Thyroid gland (tissue), 4 donors: Measurements from ENCODE around the gene GRIN3B. TPM values are rescaled to one million over a fixed set of nuclear protein-coding genes. Genes with fewer than 3 reads are reported as not detected.

Experiments used
- DNase-seq, 2 donors: peaks; one replicate each; pipeline ENCODE4 v3.0.0-alpha.2; 2019
- H3K27ac ChIP-seq, 3 donors: fragments of 200-600 bp; sonication (generic); 1 replicate in 2 of 3; 2 replicates in 1 of 3; pipeline ENCODE4 v1.5.1; 2016 to 2019; ENCODE audit warnings: mild to moderate bottlenecking in 1 of 3, moderate library complexity in 1 of 3
- H3K27me3 ChIP-seq: fragments of 200-600 bp; sonication (generic); one replicate; pipeline ENCODE4 v1.5.1; 2019
- H3K36me3 ChIP-seq, 2 donors: fragments of 200-600 bp; sonication (generic); one replicate each; pipeline ENCODE4 v1.5.1; 2016 to 2019
- H3K4me1 ChIP-seq, 2 donors: fragments of 200-600 bp; sonication (generic); one replicate each; pipeline ENCODE4 v1.5.1; 2017 to 2019
- H3K4me3 ChIP-seq, 3 donors: fragments of 200-600 bp; sonication (generic); replicated peaks in 1 of 3; 1 replicate in 2 of 3; 2 replicates in 1 of 3; pipeline ENCODE4 v1.5.1; 2016; ENCODE audit warnings: mild to moderate bottlenecking in 1 of 3
- H3K9me3 ChIP-seq: fragments of 200-600 bp; sonication (generic); one replicate; pipeline ENCODE4 v1.5.1; 2017
- POLR2A ChIP-seq, 2 donors: fragments of 450-650 bp; IDR thresholded peaks; one replicate each; pipeline ENCODE4 v1.6.1; 2017; ENCODE audit warnings: antibody characterized with exemption in 2 of 2, mild to moderate bottlenecking in 2 of 2, moderate library complexity in 1 of 2
- WGBS, 2 donors: methylation state at CpG; one replicate each; pipeline ENCODE4 v1.1.5; 2017; 5-methylcytosine and 5-hydroxymethylcytosine counted together
- intact Hi-C: fragments of 100-400 bp; cut with DNase I; formaldehyde crosslinking; loops from one replicate; pipeline ENCODE4 v1.15.1; 2023
- small RNA-seq: library from RNA; depleted of rRNA; stranded (forward); fragments of <200 nt; gene quantifications from one replicate; pipeline ENCODE3, GENCODE V24; 2016
- total RNA-seq, 4 donors: library from RNA; depleted of rRNA; stranded (reverse); fragments of >200 nt; gene quantifications; one replicate each; pipeline ENCODE4 v1.2.3, GENCODE V29; 2016
- TF ChIP-seq, protein P1 (sequence below), 6 experiments: fragments of 200-600 bp in 3 of 6; fragments of 450-650 bp in 3 of 6; sonication (generic) in 3 of 6; IDR thresholded peaks; one replicate each; pipeline ENCODE4 v1.5.1; 2016 to 2019; ENCODE audit warnings: antibody characterized with exemption in 6 of 6, mild to moderate bottlenecking in 2 of 6, inconsistent platforms in 1 of 6, moderate library complexity in 1 of 6

The GRIN3B gene
- total RNA-seq, 4 donors from 2014 or later = 0.22 TPM; not detected in 3

DNA sequence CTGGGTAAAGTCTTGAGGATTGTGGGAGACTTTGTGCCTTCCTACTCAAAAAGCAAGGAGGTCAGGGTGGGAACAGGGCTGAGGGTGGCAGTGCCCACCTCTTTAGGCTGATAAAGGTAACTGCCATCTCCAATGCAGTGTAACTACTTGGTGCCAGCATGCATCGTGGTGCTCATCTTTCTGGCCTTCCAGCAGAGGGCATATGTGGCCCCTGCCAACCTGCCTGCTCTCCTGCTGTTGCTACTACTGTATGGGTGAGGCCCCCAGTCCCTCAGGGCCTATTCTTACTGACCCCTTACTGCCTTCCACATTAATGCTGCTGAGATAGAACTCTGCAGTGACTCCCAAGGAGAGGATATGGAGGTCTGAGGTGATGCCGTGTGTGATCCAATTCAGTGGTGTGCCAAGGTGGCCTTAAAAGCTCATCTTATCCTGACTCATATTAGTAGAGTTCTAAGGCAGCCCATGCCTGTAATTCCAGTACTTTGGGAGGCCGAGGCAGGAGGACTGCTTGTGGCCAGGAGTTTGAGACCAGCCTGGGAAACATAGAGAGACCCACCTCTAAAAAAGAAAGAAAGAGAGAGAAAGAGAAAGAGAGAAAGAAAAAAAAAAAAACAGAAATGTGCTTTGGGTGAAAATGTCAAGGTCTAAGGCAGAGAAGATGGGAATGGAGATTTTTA lies 57.1 kb downstream of the GRIN3B start:
- Histone ChIP-seq H3K4me3 (no peak overlapping the region), H3K4me1 (no peaks in the 10 kb centered on the region), H3K27ac (no peak overlapping the region), H3K27me3 (no peaks in the 10 kb centered on the region), H3K36me3 (no peaks in the 10 kb centered on the region), H3K9me3 (no peaks in the 10 kb centered on the region)
- TF ChIP-seq POLR2A (IDR thresholded peaks at IDR 0.05) = no peak
- TF ChIP-seq, protein P1, sequence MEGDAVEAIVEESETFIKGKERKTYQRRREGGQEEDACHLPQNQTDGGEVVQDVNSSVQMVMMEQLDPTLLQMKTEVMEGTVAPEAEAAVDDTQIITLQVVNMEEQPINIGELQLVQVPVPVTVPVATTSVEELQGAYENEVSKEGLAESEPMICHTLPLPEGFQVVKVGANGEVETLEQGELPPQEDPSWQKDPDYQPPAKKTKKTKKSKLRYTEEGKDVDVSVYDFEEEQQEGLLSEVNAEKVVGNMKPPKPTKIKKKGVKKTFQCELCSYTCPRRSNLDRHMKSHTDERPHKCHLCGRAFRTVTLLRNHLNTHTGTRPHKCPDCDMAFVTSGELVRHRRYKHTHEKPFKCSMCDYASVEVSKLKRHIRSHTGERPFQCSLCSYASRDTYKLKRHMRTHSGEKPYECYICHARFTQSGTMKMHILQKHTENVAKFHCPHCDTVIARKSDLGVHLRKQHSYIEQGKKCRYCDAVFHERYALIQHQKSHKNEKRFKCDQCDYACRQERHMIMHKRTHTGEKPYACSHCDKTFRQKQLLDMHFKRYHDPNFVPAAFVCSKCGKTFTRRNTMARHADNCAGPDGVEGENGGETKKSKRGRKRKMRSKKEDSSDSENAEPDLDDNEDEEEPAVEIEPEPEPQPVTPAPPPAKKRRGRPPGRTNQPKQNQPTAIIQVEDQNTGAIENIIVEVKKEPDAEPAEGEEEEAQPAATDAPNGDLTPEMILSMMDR (IDR thresholded peaks at IDR 0.05) = no peak
- intact Hi-C loops = no loop called here
- no peak for DNase-seq
- WGBS, 2 donors = 28 to 46% methylated on average over 2 to 3 of the region's 3 CpGs

DNA sequence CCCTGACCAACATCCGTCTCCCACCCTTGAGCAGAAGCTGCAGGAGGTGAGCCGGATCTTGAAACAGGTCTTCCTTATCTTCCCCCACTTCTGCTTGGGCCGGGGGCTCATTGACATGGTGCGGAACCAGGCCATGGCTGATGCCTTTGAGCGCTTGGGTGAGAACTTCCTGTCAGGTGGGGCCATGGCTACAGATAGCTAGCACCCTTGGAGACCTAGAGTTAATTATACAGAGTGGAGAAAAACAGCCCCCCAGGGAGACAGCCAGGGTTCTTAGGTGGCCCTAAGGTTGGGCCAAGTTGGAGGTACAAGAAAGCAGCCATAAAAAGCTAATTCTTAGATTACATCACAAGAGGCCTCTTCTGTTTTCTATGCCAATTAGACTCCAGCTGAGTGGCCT lies 57.9 kb downstream of the GRIN3B start:
- Histone ChIP-seq H3K27me3 (no peaks in the 10 kb centered on the region), H3K9me3 (no peaks in the 10 kb centered on the region), H3K27ac (no peak overlapping the region), H3K4me3 (no peak overlapping the region), H3K4me1 (no peaks in the 10 kb centered on the region), H3K36me3 (no peaks in the 10 kb centered on the region)
- 97 to 98% methylated on average over 5 of the region's 5 CpGs for WGBS, 2 donors
- intact Hi-C loops = no loop called here
- no peak for DNase-seq
- TF ChIP-seq, protein P1 (IDR thresholded peaks at IDR 0.05) = no peak
- no peak for TF ChIP-seq POLR2A (IDR thresholded peaks at IDR 0.05)

Small RNA genes lying within 50 kb of the gene (small RNA-seq; reads per million reads assigned to genes)
- not detected for gene RNU6-2

Other genes with a start within 250 kb of the GRIN3B start
- gene MISP, start 249.3 kb upstream of the GRIN3B start, total RNA-seq = under 1 TPM in 2 of 4 donors, not detected in 2; 0.63 to 0.68 TPM
- 100 to 1,000 TPM; 161 to 277 (median 199) TPM for gene PTBP1, start 203.0 kb upstream of the GRIN3B start, total RNA-seq
- gene PLPPR3, start 178.5 kb upstream of the GRIN3B start, total RNA-seq = not detected
- not detected for gene AZU1, start 172.6 kb upstream of the GRIN3B start, total RNA-seq
- not detected for gene PRTN3, start 159.4 kb upstream of the GRIN3B start, total RNA-seq
- gene ELANE, start 148.1 kb upstream of the GRIN3B start, total RNA-seq = 1 to 10 TPM in 3 of 4 donors, not detected in 1; 1.9 to 2.1 (median 2.1) TPM
- 1,000 to 10,000 TPM in 1 of 4 donors, 100 to 1,000 TPM in 3; 339 to 1,037 (median 506) TPM for gene CFD, start 140.8 kb upstream of the GRIN3B start, total RNA-seq
- gene MED16, start 107.2 kb upstream of the GRIN3B start, total RNA-seq = 10 to 100 TPM; 33.2 to 66.5 (median 54.3) TPM
- gene RNU6-9, start 106.9 kb upstream of the GRIN3B start, total RNA-seq = not detected
- 10 to 100 TPM; 29.2 to 45.8 (median 34.9) TPM for gene R3HDM4, start 87.2 kb upstream of the GRIN3B start, total RNA-seq
- not detected for gene KISS1R, start 83.1 kb upstream of the GRIN3B start, total RNA-seq
- 1 to 10 TPM; 2.6 to 7.7 (median 3.9) TPM for gene ARID3A, start 74.4 kb upstream of the GRIN3B start, total RNA-seq
- gene WDR18, start 16.1 kb upstream of the GRIN3B start, total RNA-seq = 10 to 100 TPM; 15.2 to 73.5 (median 46.8) TPM
- gene TMEM259, start 20.7 kb downstream of the GRIN3B start, total RNA-seq = 100 to 1,000 TPM; 162 to 238 (median 192) TPM
- not detected for gene RNU6-2, start 21.1 kb downstream of the GRIN3B start, total RNA-seq
- 10 to 100 TPM; 60.7 to 88.2 (median 82.2) TPM for gene CNN2, start 26.2 kb downstream of the GRIN3B start, total RNA-seq
- 10 to 100 TPM; 15.5 to 58.7 (median 29.8) TPM for gene ABCA7, start 39.7 kb downstream of the GRIN3B start, total RNA-seq
- 10 to 100 TPM; 11.5 to 19.8 (median 14.4) TPM for gene ARHGAP45, start 66.7 kb downstream of the GRIN3B start, total RNA-seq
- 100 to 1,000 TPM in 3 of 4 donors, 10 to 100 TPM in 1; 87.6 to 264 (median 163) TPM for gene POLR2E, start 95.0 kb downstream of the GRIN3B start, total RNA-seq
- 100 to 1,000 TPM; 350 to 485 (median 414) TPM for gene GPX4, start 103.6 kb downstream of the GRIN3B start, total RNA-seq
- 10 to 100 TPM; 22.8 to 69.0 (median 25.5) TPM for gene SBNO2, start 173.8 kb downstream of the GRIN3B start, total RNA-seq
- gene STK11, start 205.4 kb downstream of the GRIN3B start, total RNA-seq = 10 to 100 TPM; 60.2 to 83.4 (median 71.1) TPM
- gene CBARP, start 237.6 kb downstream of the GRIN3B start, total RNA-seq = 1 to 10 TPM in 3 of 4 donors, under 1 TPM in 1; 0.73 to 3.2 (median 1.5) TPM
- gene ATP5F1D, start 241.3 kb downstream of the GRIN3B start, total RNA-seq = 100 to 1,000 TPM in 1 of 4 donors, 10 to 100 TPM in 3; 39.2 to 182 (median 83.0) TPM
- gene MIDN, start 248.2 kb downstream of the GRIN3B start, total RNA-seq = 10 to 100 TPM; 16.2 to 89.2 (median 17.9) TPM